DMS 273 (cell line): ENCODE measurements around the gene ACSS3.

Experiments used
- DNase-seq: peaks from one replicate; lab custom pipeline; 2025; ENCODE audit not compliant: unreplicated experiment; lab: John Stamatoyannopoulos, UW

The ACSS3 gene

DNA sequence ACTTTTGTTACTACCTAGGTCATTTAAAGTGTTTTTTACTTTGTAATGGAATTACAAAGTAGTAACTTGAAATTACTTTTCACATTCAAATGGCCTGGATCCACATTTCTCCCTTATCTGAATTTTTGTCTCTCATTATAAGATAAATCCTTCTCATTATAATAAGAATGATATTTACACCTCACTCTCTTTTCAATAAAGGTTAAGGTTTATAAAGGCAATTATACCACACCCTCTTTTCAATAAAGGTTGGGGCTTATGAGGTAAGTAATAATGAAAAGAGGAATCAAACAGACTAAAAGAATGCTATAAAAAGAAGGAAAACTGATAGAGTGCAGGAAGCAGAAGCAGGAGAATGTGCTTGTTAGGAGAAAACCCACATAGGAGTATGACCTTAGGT lies 210.8 kb downstream of the ACSS3 start:
- DNase-seq = no peak

DNA sequence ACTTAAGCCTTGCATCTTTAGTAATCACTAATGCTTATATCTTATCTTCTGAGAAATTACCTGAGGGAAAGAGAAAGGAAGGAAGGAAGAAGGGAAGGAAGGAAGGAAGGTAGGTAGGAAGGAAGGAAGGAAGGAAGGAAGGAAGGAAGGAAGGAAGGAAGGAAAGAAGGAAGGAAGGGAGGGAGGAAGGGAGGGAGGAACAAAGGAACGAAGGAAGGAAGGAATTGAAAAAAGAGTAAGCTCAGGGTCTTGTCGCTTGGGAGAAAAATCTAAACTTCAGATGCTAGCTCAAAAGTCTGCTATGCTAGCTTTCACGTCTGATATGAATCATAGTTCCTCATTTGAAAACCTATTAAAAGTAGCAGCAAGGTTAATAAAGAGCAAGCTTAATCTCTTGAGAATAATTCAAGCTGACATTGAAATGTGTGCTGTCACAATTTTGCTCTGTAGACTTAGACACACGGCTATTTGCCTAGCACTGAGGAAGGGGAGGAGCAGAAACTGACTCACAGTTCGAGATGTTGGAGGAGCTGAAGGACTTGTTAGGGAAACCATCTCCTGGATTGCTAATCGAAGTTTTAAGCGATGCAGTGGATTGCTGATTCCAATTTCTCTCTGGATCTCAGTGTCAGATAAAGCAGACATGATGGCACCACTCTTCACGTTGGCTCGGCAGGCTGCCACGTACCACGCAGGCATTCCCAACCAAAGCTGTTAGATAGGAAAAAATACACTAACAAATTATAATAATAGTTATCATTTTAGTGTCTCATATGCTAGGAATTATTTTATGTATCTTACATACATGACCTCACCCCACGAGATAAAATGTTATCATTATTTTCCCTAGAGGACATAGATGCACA lies 216.7 kb downstream of the ACSS3 start:
- no peak for DNase-seq

DNA sequence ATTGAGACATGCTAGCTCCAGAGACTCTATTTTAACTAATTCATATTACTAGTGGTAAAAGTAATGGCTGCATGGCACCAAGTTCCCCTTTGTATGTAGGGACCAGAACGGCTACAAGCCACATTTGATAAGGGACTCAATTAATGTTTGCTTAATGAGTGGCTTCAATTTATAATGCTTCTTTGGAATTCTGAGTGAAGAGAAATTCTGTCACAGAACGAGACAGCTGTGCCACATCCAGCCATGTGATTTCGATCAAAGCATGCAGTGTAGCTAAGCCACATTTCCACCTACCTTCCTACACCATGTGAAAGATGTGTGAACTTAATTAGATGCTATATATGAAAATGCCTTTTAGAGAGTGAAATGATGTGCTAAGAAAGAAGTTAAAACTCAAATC lies 217.4 kb downstream of the ACSS3 start:
- no peak for DNase-seq

DNA sequence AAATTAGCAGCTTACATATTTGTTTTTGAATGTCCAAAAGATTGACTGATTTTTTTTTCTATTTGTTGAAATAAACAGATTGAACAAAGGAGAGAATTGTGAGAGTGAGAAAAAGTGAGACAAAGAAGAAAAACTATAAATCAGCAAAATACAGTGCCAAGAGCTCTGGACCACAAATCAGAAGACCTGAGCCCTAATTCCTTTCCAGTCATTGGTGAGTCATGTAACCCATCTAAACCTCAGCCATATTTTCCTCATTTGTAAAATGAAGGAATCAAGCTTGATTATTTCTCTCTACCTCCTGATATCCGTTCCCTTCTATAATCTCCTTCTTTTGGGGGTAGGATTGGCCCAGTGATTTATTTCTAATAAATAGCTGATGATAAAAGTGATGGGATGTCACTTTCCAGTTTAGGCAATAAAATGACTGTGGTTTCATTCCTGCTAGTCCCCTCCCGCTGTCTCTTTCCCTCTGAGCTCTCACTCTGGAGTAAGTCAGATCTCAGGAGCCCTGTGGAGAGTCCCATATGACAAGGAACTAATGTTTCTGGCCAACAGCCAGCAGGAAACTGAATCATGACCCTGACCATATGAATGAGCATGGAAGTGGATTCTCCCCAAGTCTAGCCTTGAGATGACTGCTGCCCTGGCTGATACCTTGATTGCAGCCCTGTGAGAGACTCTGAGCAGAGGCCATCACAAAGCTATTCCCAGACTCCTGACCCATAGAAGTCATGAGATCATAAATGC lies 218.9 kb downstream of the ACSS3 start:
- peak; percentile 1 for DNase-seq

DNA sequence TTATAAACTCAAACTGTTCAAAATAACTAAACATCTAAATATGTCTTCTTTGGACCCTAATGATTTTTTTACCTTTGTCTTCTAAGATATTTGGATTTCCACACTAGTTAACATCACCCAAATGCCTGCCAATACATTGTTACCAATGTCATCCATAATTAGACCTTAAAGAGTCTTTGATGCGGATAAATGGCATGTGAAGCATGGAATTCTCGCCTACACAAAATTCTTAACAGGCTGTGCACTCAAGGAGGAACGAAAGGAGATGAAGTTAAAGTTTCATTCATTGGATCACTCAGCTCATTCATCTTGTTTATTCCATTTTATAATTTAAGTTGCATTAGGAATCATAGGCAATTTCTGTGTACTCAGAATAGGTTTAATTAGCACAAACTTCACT lies 219.7 kb downstream of the ACSS3 start:
- no peak for DNase-seq

DNA sequence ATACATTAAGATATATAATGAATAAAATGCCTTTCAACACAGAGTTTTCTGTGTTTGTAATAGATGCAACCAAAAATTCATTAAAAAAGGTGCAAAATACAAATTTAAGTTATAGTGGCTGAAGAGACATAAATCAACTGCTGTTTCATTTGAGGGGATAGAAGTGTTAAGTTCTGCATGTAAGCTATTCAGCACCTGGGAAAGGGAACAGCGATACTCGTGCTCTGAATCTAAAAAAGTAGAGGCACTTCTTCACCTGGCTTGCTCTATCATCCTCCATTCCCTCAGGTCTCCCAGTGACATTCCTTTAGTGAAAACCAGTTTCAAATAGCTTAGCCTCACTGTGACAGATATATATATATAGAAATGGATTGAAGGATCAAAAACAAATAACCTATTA lies 222.6 kb downstream of the ACSS3 start:
- no peak for DNase-seq

DNA sequence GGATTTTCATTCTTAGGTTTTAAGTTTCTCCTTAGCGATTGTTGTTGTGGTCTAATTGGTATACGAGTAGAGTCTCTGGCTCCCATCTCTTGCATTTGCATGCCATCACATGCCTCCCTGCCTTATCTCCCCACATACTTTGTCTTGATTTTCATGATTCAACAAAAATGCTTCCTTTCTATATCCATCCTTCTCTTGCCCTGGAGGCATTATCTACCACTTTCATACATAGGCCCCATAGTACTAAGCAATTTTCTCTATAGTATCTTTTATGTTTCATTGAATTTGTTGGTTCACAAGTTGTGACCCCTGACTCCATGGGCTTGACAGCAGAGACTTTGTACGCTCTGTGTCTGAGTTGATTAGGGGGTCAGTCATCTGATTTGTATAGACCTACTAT lies 226.1 kb downstream of the ACSS3 start:
- no peak for DNase-seq
